ENCODE results near the gene RNF222. TPM values are rescaled to one million over a fixed set of nuclear protein-coding genes. Genes with fewer than 3 reads are reported as not detected.
"Not testable (repeated sequence)": the region's sequence is repeated elsewhere in the genome, so short reads cannot be mapped to it uniquely, and the experiment has no call there.

The RNF222 gene
- total RNA-seq, 4 donors from 2014 or later = not detected

DNA sequence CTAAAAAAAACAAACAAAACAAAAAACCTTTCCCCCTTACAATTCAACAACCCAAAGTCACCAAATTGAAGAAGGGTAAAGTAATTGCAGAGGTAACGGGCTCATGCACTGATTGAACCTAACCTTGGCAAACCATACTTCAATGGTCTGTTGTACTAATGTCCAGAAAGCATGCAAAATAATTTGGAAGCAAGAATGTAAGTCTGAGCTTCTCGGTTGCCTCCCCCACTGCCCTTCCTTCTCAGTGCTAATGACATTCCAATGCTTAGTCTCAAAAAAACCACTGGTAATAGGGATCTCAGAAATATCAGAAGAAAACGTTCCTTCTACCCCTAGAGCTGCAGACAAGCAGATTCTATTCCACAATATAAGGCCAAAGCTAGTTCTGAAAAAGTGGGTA, 36.9 kb downstream of the RNF222 start:
- DNase-seq (ENCODE audit: low spot score) (no peak), ATAC-seq (ENCODE audit: low FRiP score) (no peak)

DNA sequence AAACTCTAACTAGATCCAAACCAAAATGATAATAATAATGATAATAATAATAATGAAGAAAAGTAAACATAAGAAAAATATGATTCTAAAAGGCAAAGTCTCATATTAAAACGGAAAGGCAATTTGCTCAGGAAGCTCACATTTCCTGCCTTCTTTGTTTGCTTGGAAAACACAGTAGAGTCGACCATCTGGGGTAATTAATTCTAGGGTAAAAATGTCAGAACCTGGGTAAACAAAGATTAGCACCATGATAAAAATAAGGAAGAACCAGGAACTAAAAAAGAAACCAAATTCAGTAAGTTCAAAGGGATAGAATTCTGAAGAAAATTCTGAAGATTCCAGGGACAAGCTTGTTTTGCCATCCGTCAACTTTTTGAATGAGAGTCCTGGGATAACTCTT, 37.4 kb downstream of the RNF222 start:
- TF ChIP-seq, protein P1, sequence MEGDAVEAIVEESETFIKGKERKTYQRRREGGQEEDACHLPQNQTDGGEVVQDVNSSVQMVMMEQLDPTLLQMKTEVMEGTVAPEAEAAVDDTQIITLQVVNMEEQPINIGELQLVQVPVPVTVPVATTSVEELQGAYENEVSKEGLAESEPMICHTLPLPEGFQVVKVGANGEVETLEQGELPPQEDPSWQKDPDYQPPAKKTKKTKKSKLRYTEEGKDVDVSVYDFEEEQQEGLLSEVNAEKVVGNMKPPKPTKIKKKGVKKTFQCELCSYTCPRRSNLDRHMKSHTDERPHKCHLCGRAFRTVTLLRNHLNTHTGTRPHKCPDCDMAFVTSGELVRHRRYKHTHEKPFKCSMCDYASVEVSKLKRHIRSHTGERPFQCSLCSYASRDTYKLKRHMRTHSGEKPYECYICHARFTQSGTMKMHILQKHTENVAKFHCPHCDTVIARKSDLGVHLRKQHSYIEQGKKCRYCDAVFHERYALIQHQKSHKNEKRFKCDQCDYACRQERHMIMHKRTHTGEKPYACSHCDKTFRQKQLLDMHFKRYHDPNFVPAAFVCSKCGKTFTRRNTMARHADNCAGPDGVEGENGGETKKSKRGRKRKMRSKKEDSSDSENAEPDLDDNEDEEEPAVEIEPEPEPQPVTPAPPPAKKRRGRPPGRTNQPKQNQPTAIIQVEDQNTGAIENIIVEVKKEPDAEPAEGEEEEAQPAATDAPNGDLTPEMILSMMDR (IDR thresholded peaks at IDR 0.05) = no peak
- no peak for DNase-seq (ENCODE audit: low spot score)
- no peak for ATAC-seq (ENCODE audit: low FRiP score)

More for the DNA sequence above, 36.9 kb downstream of the RNF222 start:
- TF ChIP-seq, protein P1 (IDR thresholded peaks at IDR 0.05) = no peak

DNA sequence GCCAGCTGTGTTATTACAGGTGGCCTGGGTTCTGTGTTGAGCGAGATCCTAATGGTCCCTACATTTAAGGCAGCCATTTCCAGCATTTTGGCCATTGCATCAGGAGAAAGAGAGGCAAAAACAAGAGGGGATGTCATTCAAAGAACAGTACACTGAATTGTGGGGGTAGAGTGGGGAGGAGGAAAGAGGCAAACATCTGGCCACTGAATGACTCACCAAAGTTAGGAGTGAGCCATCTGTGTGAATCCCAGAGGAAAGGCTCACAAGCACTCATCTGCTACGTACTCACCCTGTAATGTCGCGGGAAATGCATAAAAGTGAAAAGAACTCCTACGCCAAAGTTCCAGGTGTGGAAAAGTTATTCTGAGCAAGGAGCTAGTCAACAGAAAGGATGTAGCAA, 37.9 kb downstream of the RNF222 start:
- TF ChIP-seq, protein P1 (IDR thresholded peaks at IDR 0.05) = no peak
- ATAC-seq (ENCODE audit: low FRiP score) (no peak), DNase-seq (ENCODE audit: low spot score) (no peak)

DNA sequence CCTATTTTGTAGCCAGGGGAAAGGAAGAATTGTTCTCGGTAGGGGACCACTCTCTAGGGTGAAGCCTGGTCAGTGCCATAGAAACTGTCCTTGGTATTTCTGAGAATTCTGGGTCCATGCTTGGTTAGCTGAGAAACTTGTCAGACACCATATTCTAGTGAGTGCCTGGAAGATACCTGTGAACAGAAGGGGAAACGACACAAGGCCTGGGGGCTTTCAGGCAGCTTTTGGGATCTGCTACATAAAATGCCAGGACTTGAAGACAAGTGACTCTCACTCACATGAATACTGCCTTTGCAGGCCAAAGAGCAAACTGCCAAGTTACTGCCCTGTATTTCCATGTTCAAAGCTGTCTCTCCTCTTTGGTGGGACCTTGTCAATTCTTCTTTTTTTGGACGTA, 39.7 kb downstream of the RNF222 start:
- no peak for ATAC-seq (ENCODE audit: low FRiP score)
- no peak for DNase-seq (ENCODE audit: low spot score)
- TF ChIP-seq, protein P1 (IDR thresholded peaks at IDR 0.05) = no peak

DNA sequence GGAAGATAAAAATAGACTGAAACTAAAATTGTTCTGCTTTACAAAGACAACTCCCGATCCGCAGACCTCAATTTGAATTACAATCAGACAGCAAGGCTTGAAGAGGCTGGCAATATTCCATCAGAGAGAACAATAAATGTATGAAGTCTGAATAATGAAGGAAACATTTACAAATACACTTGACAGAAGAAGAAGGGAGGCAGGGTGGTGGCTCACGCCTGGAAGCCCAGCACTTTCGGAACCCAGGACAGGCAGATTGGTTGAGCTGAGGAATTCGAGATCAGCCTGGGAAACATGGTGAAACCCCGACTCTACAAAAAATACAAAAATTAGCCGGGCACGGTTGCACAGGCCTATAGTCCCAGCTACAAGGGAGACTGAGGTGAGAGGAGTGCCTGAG, 43.4 kb downstream of the RNF222 start:
- TF ChIP-seq, protein P1 (IDR thresholded peaks at IDR 0.05) = no peak
- ATAC-seq (ENCODE audit: low FRiP score) (no peak), DNase-seq (ENCODE audit: low spot score) (no peak)

DNA sequence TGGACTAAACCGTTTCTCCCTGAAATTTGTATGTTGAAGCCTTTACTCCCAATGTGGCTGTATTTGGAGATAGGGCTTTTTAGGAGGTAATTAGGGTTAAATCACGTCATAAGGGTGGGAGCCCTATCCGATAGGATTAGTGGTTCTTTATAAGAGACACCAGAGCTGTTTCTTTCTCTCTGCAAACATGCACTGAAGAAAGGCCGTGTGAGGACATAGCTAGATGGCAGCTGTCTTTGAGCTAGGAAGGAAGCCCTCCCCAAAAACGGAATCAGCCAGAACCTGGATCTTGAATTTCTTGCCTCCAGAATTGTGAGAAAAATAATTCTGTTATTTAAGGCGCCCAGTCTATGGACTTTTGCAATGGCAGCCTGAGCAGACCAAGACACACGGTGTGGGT, 43.9 kb downstream of the RNF222 start:
- no peak for ATAC-seq (ENCODE audit: low FRiP score)
- no peak for DNase-seq (ENCODE audit: low spot score)
- TF ChIP-seq, protein P1 (IDR thresholded peaks at IDR 0.05) = no peak

DNA sequence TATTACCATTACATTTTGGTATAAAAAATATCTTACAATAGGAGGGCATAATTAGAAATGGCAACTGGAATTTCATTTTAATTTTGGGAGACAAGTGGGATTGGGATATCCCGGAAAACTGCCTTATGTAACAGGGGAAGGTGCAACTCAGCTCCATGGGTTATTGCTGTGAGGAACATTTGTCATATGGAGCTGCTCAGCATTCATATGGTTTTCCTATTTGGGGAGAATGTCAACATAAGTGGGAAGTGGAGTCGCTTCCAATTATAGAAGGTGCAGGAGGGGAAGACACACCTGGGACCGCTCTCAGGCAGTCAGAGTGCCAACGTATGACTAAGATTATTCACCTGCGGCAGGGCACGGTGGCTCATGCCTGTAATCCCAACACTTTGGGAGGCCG, 47.3 kb downstream of the RNF222 start:
- DNase-seq (ENCODE audit: low spot score) = no peak
- ATAC-seq (ENCODE audit: low FRiP score) = no peak
- TF ChIP-seq, protein P1 (IDR thresholded peaks at IDR 0.05) = no peak

DNA sequence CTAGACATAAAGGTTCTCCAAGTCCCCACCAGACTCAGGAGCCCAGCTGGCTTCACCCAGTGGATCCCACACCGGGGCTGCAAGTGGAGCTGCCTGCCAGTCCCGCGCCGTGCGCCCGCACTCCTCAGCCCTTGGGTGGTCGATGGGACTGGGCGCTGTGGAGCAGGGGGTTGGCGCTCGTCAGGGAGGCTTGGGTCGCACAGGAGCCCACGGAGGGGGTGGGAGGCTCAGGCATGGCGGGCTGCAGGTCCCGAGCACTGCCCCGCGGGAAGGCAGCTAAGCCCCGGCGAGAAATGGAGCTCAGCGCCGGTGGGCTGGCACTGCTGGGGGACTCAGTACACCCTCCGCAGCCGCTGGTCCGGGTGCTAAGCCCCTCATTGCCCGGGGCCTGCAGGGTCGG, 50.6 kb downstream of the RNF222 start:
- DNase-seq (ENCODE audit: low spot score); ATAC-seq (ENCODE audit: low FRiP score): not testable (repeated sequence)

All from omental fat pad (tissue), 4 donors.